SU-DHL-6 (cell line): Measurements from ENCODE around the gene TBC1D1.

Source experiments
- EZH2phosphoT487 ChIP-seq: fragments of 200-600 bp; sonication (generic), shearing (Covaris generic); conservative IDR thresholded peaks from 2 replicates; pipeline ENCODE4 v1.6.1; 2018; ENCODE audit warnings: mild to moderate bottlenecking, antibody characterized with exemption, low read length, moderate library complexity, mixed read lengths
- TF ChIP-seq, protein P1 (sequence below): fragments of 200-600 bp; sonication (generic); IDR thresholded peaks from one replicate; pipeline ENCODE4 v1.5.1; 2017; ENCODE audit warnings: antibody characterized with exemption, mild to moderate bottlenecking, low read length, moderate library complexity; ENCODE audit not compliant: insufficient read depth, poor library complexity, severe bottlenecking

DNA sequence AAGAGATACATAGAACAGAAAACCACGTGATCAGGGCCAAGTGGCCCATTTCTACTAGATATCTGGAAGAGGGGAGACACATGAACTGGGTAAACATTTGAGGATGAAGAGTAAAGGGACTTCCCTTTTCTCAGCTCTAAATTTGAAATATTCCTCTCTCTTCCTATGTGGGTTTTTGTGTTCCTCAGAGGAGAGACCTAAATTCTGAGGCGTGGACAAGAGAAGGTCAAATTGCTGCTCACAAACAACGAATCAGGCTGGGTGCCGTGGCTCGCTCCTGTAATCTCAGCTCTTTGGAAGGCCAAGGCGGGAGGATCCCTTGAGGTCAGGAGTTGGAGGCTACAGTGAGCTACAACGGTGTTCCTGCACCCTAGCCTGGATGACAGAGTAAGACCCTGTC, 285.3 kb downstream of the TBC1D1 start:
- TF ChIP-seq, protein P1, sequence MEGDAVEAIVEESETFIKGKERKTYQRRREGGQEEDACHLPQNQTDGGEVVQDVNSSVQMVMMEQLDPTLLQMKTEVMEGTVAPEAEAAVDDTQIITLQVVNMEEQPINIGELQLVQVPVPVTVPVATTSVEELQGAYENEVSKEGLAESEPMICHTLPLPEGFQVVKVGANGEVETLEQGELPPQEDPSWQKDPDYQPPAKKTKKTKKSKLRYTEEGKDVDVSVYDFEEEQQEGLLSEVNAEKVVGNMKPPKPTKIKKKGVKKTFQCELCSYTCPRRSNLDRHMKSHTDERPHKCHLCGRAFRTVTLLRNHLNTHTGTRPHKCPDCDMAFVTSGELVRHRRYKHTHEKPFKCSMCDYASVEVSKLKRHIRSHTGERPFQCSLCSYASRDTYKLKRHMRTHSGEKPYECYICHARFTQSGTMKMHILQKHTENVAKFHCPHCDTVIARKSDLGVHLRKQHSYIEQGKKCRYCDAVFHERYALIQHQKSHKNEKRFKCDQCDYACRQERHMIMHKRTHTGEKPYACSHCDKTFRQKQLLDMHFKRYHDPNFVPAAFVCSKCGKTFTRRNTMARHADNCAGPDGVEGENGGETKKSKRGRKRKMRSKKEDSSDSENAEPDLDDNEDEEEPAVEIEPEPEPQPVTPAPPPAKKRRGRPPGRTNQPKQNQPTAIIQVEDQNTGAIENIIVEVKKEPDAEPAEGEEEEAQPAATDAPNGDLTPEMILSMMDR, result no peak
- TF ChIP-seq EZH2phosphoT487, result no peak
